PC-9 (cell line): ENCODE measurements around the gene MYB. TPM values are rescaled to one million over a fixed set of nuclear protein-coding genes. Genes with fewer than 3 reads are reported as not detected.

Experiments used
- BruUV-seq: library from RNA; stranded (reverse); fragments of 400-500 nt; replicated peaks from 2 replicates; lab custom pipeline; 2021; lab: Mats Ljungman, UMichigan
- CTCF ChIA-PET: fragments of 300-600 bp; sonication (Branson Sonifier 250); formaldehyde crosslinking; loops from one replicate; lab custom pipeline; 2022; ENCODE audit warnings: antibody characterized with exemption; lab: Charles Lee
- POLR2A ChIA-PET: fragments of 300-600 bp; sonication (Branson Sonifier 250); formaldehyde crosslinking; loops from one replicate; lab custom pipeline; 2022; ENCODE audit warnings: antibody characterized with exemption; ENCODE audit not compliant: unreplicated experiment; lab: Charles Lee
- DNase-seq, 2 experiments: peaks; one replicate each; pipeline versions ENCODE4 v3.0.0 to v3.0.0-alpha.2; 2015 to 2022; ENCODE audit warnings: mixed read lengths in 1 of 2
- H2AFZ ChIP-seq: fragments of 200-600 bp; sonication (generic); 2 replicates; pipeline ENCODE4 v1.8.1; 2017; ENCODE audit warnings: antibody characterized with exemption
- H3F3A ChIP-seq: fragments of 200-600 bp; sonication (generic); 2 replicates; pipeline ENCODE4 v1.8.1; 2017; ENCODE audit warnings: antibody characterized with exemption, mild to moderate bottlenecking, low read depth; ENCODE audit not compliant: insufficient read depth
- H3K27ac ChIP-seq: fragments of 200-600 bp; sonication (generic); 2 replicates; pipeline ENCODE4 v1.6.1; 2016; ENCODE audit warnings: mixed run types
- H3K27me3 ChIP-seq: fragments of 200-600 bp; sonication (generic); 2 replicates; pipeline ENCODE4 v1.6.1; 2016; ENCODE audit warnings: low read depth, mixed run types; ENCODE audit not compliant: insufficient read depth
- H3K36me3 ChIP-seq: fragments of 200-600 bp; sonication (generic); 2 replicates; pipeline ENCODE4 v1.6.1; 2016; ENCODE audit warnings: low read depth, mixed run types
- H3K4me1 ChIP-seq: fragments of 200-600 bp; sonication (generic); replicated peaks from 2 replicates; pipeline ENCODE4 v1.6.1; 2016; ENCODE audit warnings: mixed run types; ENCODE audit not compliant: insufficient read depth
- H3K4me2 ChIP-seq: fragments of 200-600 bp; sonication (generic); 2 replicates; pipeline ENCODE4 v1.6.1; 2017; ENCODE audit warnings: mixed run types
- H3K4me3 ChIP-seq: fragments of 200-600 bp; sonication (generic); 2 replicates; pipeline ENCODE4 v1.6.1; 2016; ENCODE audit warnings: mixed run types
- H3K79me2 ChIP-seq: fragments of 200-600 bp; sonication (generic); 2 replicates; pipeline ENCODE4 v1.6.1; 2017; ENCODE audit warnings: low read depth, mixed run types
- H3K9me2 ChIP-seq: fragments of 200-600 bp; sonication (generic); 2 replicates; pipeline ENCODE4 v1.8.1; 2017; ENCODE audit warnings: mild to moderate bottlenecking; ENCODE audit not compliant: insufficient read depth
- H3K9me3 ChIP-seq: fragments of 200-600 bp; sonication (generic); 2 replicates; pipeline ENCODE4 v1.8.1; 2016; ENCODE audit warnings: low read depth; ENCODE audit not compliant: insufficient read depth
- H4K20me1 ChIP-seq: fragments of 200-600 bp; sonication (generic); 2 replicates; pipeline ENCODE4 v1.8.1; 2017; ENCODE audit not compliant: insufficient read depth
- CTCF ChIP-seq: fragments of 200-600 bp; sonication (generic); conservative IDR thresholded peaks from 2 replicates; pipeline ENCODE4 v1.6.1; 2017; ENCODE audit warnings: mixed run types, antibody characterized with exemption, mild to moderate bottlenecking, moderate library complexity
- EZH2 ChIP-seq: fragments of 200-600 bp; sonication (generic); IDR thresholded peaks from 2 replicates; pipeline ENCODE4 v1.8.0; 2017; ENCODE audit warnings: antibody characterized with exemption, low read depth
- intact Hi-C: fragments of 100-400 bp; cut with micrococcal nuclease; formaldehyde crosslinking; loops from one replicate; pipeline ENCODE4 v1.10.0; 2022; ENCODE audit not compliant: unreplicated experiment
- total RNA-seq: library from RNA; stranded (reverse); gene quantifications from 2 replicates; pipeline ENCODE4 v1.2.3, GENCODE V29; 2021

MYB gene
- total RNA-seq, 1 experiment from 2014 or later, result 1.8 TPM

DNA sequence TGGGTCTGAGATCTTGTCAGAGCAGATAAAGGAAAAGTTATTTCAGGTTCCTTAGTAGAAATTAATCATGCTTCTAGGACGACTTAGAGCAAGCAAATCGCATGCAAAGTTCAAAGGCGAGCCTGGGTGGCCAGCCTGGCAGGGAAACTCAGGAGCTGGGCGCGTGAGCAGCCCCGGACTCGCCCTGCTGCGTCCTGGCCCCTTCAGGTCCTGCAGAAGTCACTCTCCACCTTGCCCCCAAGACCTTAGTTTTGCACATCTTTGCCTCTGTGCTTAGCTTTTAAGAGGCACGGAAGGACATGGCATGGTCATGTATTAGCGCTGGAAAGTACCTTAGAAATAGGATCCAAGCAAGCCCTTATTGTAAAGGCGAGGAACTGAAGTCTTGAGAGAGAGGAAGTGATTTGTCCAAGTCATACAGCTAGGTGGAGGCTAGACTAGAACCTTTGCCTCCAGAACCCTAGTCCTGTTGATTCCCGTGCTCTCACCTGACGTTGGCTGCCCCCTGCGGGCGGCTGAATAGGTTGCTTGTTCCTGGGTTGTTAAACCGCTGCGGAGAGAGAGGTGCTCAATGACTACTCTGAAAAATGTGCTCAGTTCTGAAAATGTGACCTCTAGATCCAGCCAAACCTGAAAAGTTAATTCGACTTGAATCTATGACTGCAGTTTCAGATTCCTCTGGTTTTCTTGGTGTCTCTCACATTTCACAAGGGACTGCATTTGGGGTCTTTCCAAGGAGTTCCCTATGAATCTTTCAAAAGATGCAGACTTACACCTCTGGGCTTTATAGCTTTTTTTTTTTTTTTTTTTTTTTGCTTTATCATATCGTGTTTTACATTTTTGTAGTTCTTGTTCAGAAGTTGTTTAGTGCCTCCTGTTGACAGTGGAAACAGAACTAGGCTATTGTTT lies 2.7 kb downstream of the MYB start:
- no peaks in the 10 kb centered on the region for H3K9me3 ChIP-seq
- H3K36me3 ChIP-seq, result no peaks in the 10 kb centered on the region
- no peaks in the 10 kb centered on the region for H4K20me1 ChIP-seq
- peak overlapping the region; percentile 89 for H2AFZ ChIP-seq
- H3K27ac ChIP-seq, result no peak overlapping the region
- H3K4me3 ChIP-seq, result peak overlapping the region; percentile 68
- peak; percentile 40 to 62 for DNase-seq
- no TSS peak for BruUV-seq
- ChIA-PET POLR2A (interaction anchor here (0.6 kb wide), 1 partner anchor 79 kb away, joined by 4 read pairs; no protein-coding TSS in a partner anchor), CTCF (interaction anchor here (0.5 to 0.7 kb wide), 3 partner anchors 115 to 271 kb away, joined by 3 to 11 read pairs (median 3); no protein-coding TSS in a partner anchor)
- peaks cover 23% of the 10 kb centered on the region for H3K27me3 ChIP-seq
- intact Hi-C loops, result loop anchor here (2.0 kb wide), 2 partner anchors 39 to 75 kb away; no protein-coding TSS in a partner anchor
- H3K79me2 ChIP-seq, result no peaks in the 10 kb centered on the region
- H3F3A ChIP-seq, result peaks cover 6% of the 10 kb centered on the region; the same call in 1 of the 2 replicates
- peak overlapping the region; percentile 98 for H3K4me2 ChIP-seq
- TF ChIP-seq CTCF (peak; percentile 72), EZH2 (no peak)
- H3K4me1 ChIP-seq, result peaks cover 28% of the 10 kb centered on the region
- H3K9me2 ChIP-seq, result no peaks in the 10 kb centered on the region

DNA sequence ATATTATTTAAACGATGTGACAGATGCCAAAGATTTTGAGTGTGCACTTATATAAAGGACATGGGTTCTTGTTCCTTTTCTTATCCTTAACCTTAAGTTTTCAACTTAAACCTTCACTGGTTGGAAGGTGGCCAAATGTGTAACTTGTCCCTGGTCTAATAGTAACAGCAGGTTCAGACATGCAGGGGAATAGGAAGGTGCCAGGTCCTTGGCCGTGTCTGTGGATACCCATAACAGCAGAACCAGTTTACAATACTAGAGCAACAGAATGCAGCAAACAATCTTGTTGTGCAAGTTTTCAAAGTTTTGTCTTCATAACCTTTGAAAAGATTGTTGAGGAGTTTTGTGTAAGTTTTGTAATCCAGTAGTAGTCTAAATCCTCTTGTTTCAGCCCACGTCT lies 4.4 kb downstream of the MYB start:
- Histone ChIP-seq H3K4me3 (no peak overlapping the region), H3F3A (peaks cover 6% of the 10 kb centered on the region; the same call in 1 of the 2 replicates), H2AFZ (no peak overlapping the region), H3K9me2 (no peaks in the 10 kb centered on the region), H3K27me3 (peaks cover 23% of the 10 kb centered on the region), H3K79me2 (no peaks in the 10 kb centered on the region), H3K4me1 (peaks cover 28% of the 10 kb centered on the region), H4K20me1 (no peaks in the 10 kb centered on the region), H3K36me3 (no peaks in the 10 kb centered on the region), H3K27ac (no peak overlapping the region), H3K4me2 (no peak overlapping the region), H3K9me3 (no peaks in the 10 kb centered on the region)
- intact Hi-C loops, result no loop called here
- DNase-seq, result peak in 1 of 2 experiments; percentile 26
- no TSS peak for BruUV-seq
- TF ChIP-seq EZH2, result no peak
- no peak for TF ChIP-seq CTCF
- ChIA-PET POLR2A (no interaction called here), CTCF (no interaction called here)

DNA sequence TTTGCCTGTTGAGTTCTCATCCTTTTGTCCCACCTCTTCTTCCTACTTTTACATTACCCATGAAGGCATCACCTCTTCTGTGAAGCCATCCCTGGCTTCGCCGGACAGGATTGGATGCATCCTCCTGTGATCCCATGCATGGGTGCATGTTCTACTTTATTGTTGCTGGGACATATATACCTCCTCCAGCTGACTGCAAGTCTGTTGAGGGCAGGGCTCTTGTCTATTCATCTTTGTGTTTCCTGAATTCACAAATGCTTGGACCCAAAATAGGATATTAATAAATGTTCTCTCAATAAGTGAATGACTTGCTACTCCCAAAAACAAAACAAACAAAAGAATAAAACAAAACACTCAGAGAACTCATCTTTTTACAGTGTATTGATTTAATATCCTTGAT lies 5.1 kb downstream of the MYB start:
- H3K27me3 ChIP-seq, result peaks cover 23% of the 10 kb centered on the region
- H3K9me2 ChIP-seq, result no peaks in the 10 kb centered on the region
- H4K20me1 ChIP-seq, result no peaks in the 10 kb centered on the region
- H3K36me3 ChIP-seq, result no peaks in the 10 kb centered on the region
- H3K27ac ChIP-seq, result no peak overlapping the region
- peaks cover 28% of the 10 kb centered on the region for H3K4me1 ChIP-seq
- H2AFZ ChIP-seq, result no peak overlapping the region
- ChIA-PET CTCF (no interaction called here), POLR2A (no interaction called here)
- BruUV-seq, result no TSS peak
- H3K79me2 ChIP-seq, result no peaks in the 10 kb centered on the region
- H3F3A ChIP-seq, result peaks cover 6% of the 10 kb centered on the region; the same call in 1 of the 2 replicates
- H3K4me3 ChIP-seq, result no peak overlapping the region
- intact Hi-C loops, result no loop called here
- no peaks in the 10 kb centered on the region for H3K9me3 ChIP-seq
- no peak for TF ChIP-seq CTCF
- TF ChIP-seq EZH2, result no peak
- DNase-seq, result no peak
- no peak overlapping the region for H3K4me2 ChIP-seq
